K562 (cell line): ENCODE measurements around the gene TXNDC15. TPM values are rescaled to one million over a fixed set of nuclear protein-coding genes. Genes with fewer than 3 reads are reported as not detected.

Source experiments
- AFF4 ChIP-seq: sonication (generic); formaldehyde crosslinking; IDR thresholded peaks from 2 replicates; pipeline ENCODE4 v1.8.0; 2023; ENCODE audit warnings: mild to moderate bottlenecking, missing genetic modification reagents
- CREB3 ChIP-seq: fragments of 450-650 bp; conservative IDR thresholded peaks from 2 replicates; pipeline ENCODE4 v1.6.1; 2016; ENCODE audit warnings: missing genetic modification characterization, low read depth, mild to moderate bottlenecking, missing compliant biosample characterization, moderate library complexity
- DIDO1 ChIP-seq: fragments of 450-650 bp; IDR thresholded peaks from 2 replicates; pipeline ENCODE4 v1.6.1; 2016; ENCODE audit warnings: low read depth, missing biosample characterization, missing genetic modification characterization
- E2F1 ChIP-seq: sonication (generic); formaldehyde crosslinking; IDR thresholded peaks from 2 replicates; pipeline ENCODE4 v1.8.1; 2023; ENCODE audit warnings: mild to moderate bottlenecking, missing genetic modification reagents, moderate library complexity
- ESRRA ChIP-seq: fragments of 450-650 bp; IDR thresholded peaks from 2 replicates; pipeline ENCODE4 v1.6.1; 2014; ENCODE audit warnings: low read depth, mild to moderate bottlenecking, moderate library complexity, borderline replicate concordance
- ETV6 ChIP-seq, 3 experiments: fragments of 150-350 bp in 1 of 3; sonication (generic) in 1 of 3; formaldehyde crosslinking in 1 of 3; IDR thresholded peaks; 2 replicates each; pipeline versions ENCODE4 v1.6.1 to v1.8.0; 2014 to 2022; ENCODE audit warnings: borderline replicate concordance in 2 of 3, low read depth in 2 of 3, antibody characterized with exemption in 1 of 3, low read length in 1 of 3, mild to moderate bottlenecking in 1 of 3, missing genetic modification reagents in 1 of 3
- FOXK2 ChIP-seq, 2 experiments: fragments of 450-650 bp; IDR thresholded peaks in 1 of 2; conservative IDR thresholded peaks in 1 of 2; 2 replicates each; pipeline ENCODE4 v1.6.1; 2016; ENCODE audit warnings: low read depth in 2 of 2, mild to moderate bottlenecking in 1 of 2
- FOXP4 ChIP-seq: sonication (generic); formaldehyde crosslinking; IDR thresholded peaks from 2 replicates; pipeline ENCODE4 v1.8.0; 2022; ENCODE audit warnings: mild to moderate bottlenecking, missing genetic modification reagents, borderline replicate concordance
- HES1 ChIP-seq: fragments of 450-650 bp; IDR thresholded peaks from 2 replicates; pipeline ENCODE4 v1.6.1; 2016; ENCODE audit warnings: low read depth, mild to moderate bottlenecking, moderate library complexity
- HNRNPUL1 ChIP-seq: fragments of 200-400 bp; formaldehyde crosslinking; IDR thresholded peaks from 2 replicates; pipeline ENCODE4 v1.6.1; 2017; ENCODE audit warnings: low read length
- PKNOX1 ChIP-seq: fragments of 450-650 bp; IDR thresholded peaks from 2 replicates; pipeline ENCODE4 v1.6.1; 2016
- RUNX1 ChIP-seq: sonication (generic); IDR thresholded peaks from 2 replicates; pipeline ENCODE4 v1.6.1; 2016; ENCODE audit warnings: antibody characterized with exemption, low read depth
- SOX6 ChIP-seq: fragments of 450-650 bp; IDR thresholded peaks from 2 replicates; pipeline ENCODE4 v1.6.1; 2014; ENCODE audit warnings: mild to moderate bottlenecking
- ZNF134 ChIP-seq: fragments of 250-450 bp; sonication (Bioruptor Pico); conservative IDR thresholded peaks from 2 replicates; pipeline ENCODE4 v1.4.0; 2020
- ZNF431 ChIP-seq: sonication (generic); formaldehyde crosslinking; IDR thresholded peaks from 2 replicates; pipeline ENCODE4 v1.8.0; 2022; ENCODE audit warnings: mild to moderate bottlenecking, missing genetic modification reagents
- polyA plus RNA-seq, 8 experiments: library from polyadenylated mRNA; depleted of rRNA in 4 of 8; stranded (reverse) in 5 of 8; unstranded in 3 of 8; fragments of >200 nt; fragmentation: Nextera tagmentation in 2 of 8; fragmentation: Illumina TruSeq in 1 of 8; extraction: Ambion mirVana in 2 of 8; extraction: Trizol in 1 of 8; gene quantifications; 2 replicates each; pipeline versions ENCODE4 v1.2.1 to v1.2.3, GENCODE V29; 2011 to 2014; ENCODE audit warnings: inconsistent platforms in 1 of 8, missing spikeins in 1 of 8
- total RNA-seq, 7 experiments: library from RNA; depleted of rRNA in 6 of 7; stranded (reverse); fragments of >200 nt in 6 of 7; fragmentation: Illumina TruSeq in 2 of 7; extraction: Trizol in 2 of 7; gene quantifications; 2 replicates each; pipeline versions ENCODE4 v1.2.1 to v1.2.3, GENCODE V29; 2011 to 2021; ENCODE audit warnings: low replicate concordance in 1 of 7

The TXNDC15 gene
- total and polyA plus RNA-seq, 9 of the 15 experiments (the other 6 are each of a cell fraction or from before 2014, with no cell fraction given) = 3.0 to 15.4 (median 12.3) TPM

GRCh38 chr5:134845852-134846640, 28.1 kb upstream of the TXNDC15 start, which contains the start of gene C5orf24 (continued):
- TF ChIP-seq PKNOX1 (no peak), FOXK2 (conservative IDR thresholded peaks at IDR 0.05 in 1 of 2, IDR thresholded peaks at IDR 0.05 in 1 of 2; ENCODE audit: low read depth in 2 of 2) (no peak), DIDO1 (no peak), ZNF431 (CRISPR knock-in tag) (no peak), CREB3 (no peak; the same call in 1 of the 2 replicates), HES1 (no peak), AFF4 (CRISPR knock-in tag) (peak; percentile 88; the same call in 1 of the 2 replicates), FOXP4 (CRISPR knock-in tag) (no peak; the same call in 1 of the 2 replicates), ETV6 (IDR thresholded peaks at IDR 0.05; ENCODE audit: borderline replicate concordance in 1 of 2, low read depth in 2 of 2, low read length in 1 of 2) (no peak), ETV6 (CRISPR knock-in tag; IDR thresholded peaks at IDR 0.05; ENCODE audit: borderline replicate concordance) (no peak), RUNX1 (no peak), ESRRA (peak; percentile 47), ZNF134 (CRISPR knock-in tag) (no peak), E2F1 (CRISPR knock-in tag) (peak; percentile 95), HNRNPUL1 (no peak), SOX6 (peak; percentile 60; the same call in 1 of the 2 replicates)
